Mesendoderm (in vitro differentiated cells): ENCODE results near the gene PKD2L1.

Experiments
- DNase-seq: peaks from one replicate; pipeline ENCODE4 v3.0.0; 2013
- H2AK5ac ChIP-seq: 2 replicates; pipeline ENCODE4 v1.6.1; 2013; ENCODE audit warnings: low read length, inconsistent platforms
- H2BK120ac ChIP-seq: 2 replicates; pipeline ENCODE4 v1.6.1; 2013; ENCODE audit warnings: low read depth, mild to moderate bottlenecking, low read length, moderate library complexity, mixed read lengths
- H2BK15ac ChIP-seq: replicated peaks from 2 replicates; pipeline ENCODE4 v1.6.1; 2013; ENCODE audit warnings: low read depth, mild to moderate bottlenecking, moderate library complexity
- H2BK5ac ChIP-seq: 2 replicates; pipeline ENCODE4 v1.6.1; 2013; ENCODE audit warnings: low read length, inconsistent platforms
- H3K18ac ChIP-seq: 2 replicates; pipeline ENCODE4 v1.6.1; 2013; ENCODE audit warnings: mild to moderate bottlenecking, low read length, mixed read lengths
- H3K23ac ChIP-seq: one replicate; pipeline ENCODE4 v1.6.1; 2013; ENCODE audit warnings: low read length
- H3K27ac ChIP-seq: 2 replicates; pipeline ENCODE4 v1.5.1; 2013; ENCODE audit warnings: low read depth, mild to moderate bottlenecking, inconsistent platforms, low read length, moderate library complexity
- H3K27me3 ChIP-seq: 2 replicates; pipeline ENCODE4 v1.6.1; 2013; ENCODE audit warnings: low read length, control low read depth, mild to moderate bottlenecking, inconsistent platforms; ENCODE audit not compliant: insufficient read depth, poor library complexity
- H3K36me3 ChIP-seq: 2 replicates; pipeline ENCODE4 v1.6.1; 2013; ENCODE audit warnings: low read length, inconsistent platforms; ENCODE audit not compliant: control insufficient read depth, insufficient read depth
- H3K4ac ChIP-seq: one replicate; pipeline ENCODE4 v1.6.1; 2013; ENCODE audit warnings: low read depth, mild to moderate bottlenecking, low read length, moderate library complexity
- H3K4me1 ChIP-seq: 2 replicates; pipeline ENCODE4 v1.6.1; 2013; ENCODE audit warnings: low read depth, low read length, inconsistent platforms; ENCODE audit not compliant: control insufficient read depth
- H3K4me2 ChIP-seq: 2 replicates; pipeline ENCODE4 v1.6.1; 2013; ENCODE audit warnings: low read length
- H3K4me3 ChIP-seq: 2 replicates; pipeline ENCODE4 v1.5.1; 2013; ENCODE audit warnings: mild to moderate bottlenecking, low read length
- H3K56ac ChIP-seq: one replicate; pipeline ENCODE4 v1.6.1; 2013; ENCODE audit warnings: low read length
- H3K79me1 ChIP-seq: 2 replicates; pipeline ENCODE4 v1.6.1; 2013; ENCODE audit warnings: low read length, inconsistent platforms
- H3K79me2 ChIP-seq: 2 replicates; pipeline ENCODE4 v1.6.1; 2013; ENCODE audit warnings: mild to moderate bottlenecking, low read length; ENCODE audit not compliant: control insufficient read depth, insufficient read depth
- H3K9ac ChIP-seq: 2 replicates; pipeline ENCODE4 v1.6.1; 2013; ENCODE audit warnings: low read length, inconsistent platforms
- H4K5ac ChIP-seq: one replicate; pipeline ENCODE4 v1.6.1; 2013; ENCODE audit warnings: low read length
- H4K8ac ChIP-seq: one replicate; pipeline ENCODE4 v1.6.1; 2013; ENCODE audit warnings: low read depth, mild to moderate bottlenecking, control low read depth, low read length, moderate library complexity
- WGBS: extraction: QIAGEN DNeasy Blood & Tissue Kit; methylation state at CpG from one replicate; pipeline ENCODE4 v1.1.7; 2013; ENCODE audit warnings: low lambda C conversion rate, missing lambda C conversion rate; ENCODE audit not compliant: insufficient coverage; ENCODE audit errors: extremely low coverage; 5-methylcytosine and 5-hydroxymethylcytosine counted together

Gene PKD2L1

DNA sequence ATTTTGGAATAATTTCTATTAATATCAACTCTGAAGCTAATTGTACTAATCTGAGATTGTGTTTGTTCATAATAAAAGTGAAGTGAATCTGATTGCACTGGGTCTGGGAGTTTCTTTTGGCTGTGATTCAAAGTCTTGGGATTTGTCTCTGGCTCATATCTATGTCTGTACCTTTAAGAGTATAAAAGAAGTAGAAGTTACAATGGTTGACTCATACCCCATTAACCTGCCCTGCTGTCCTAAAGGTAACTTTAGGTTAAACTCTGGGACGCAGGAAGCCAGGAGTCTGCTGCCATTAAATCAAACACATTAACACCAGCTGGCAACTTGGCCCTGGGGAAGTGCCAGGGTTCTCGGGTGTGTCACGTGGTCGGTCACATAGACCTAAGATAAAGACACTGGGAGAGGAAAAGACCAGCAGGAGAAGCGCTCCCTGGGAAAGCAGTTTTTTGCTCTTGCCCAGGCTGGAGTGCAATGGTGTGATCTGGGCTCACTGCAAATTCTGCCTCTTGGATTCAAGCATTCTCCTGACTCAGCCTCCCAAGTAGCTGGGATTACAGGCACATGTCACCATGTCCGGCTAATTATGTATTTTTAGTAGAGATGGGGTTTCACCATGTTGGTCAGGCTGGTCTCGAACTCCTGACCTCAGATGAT is 34.8 kb upstream of the PKD2L1 start:
- H3K4me3 ChIP-seq, result no peak overlapping the region
- no peak overlapping the region for H3K9ac ChIP-seq
- H3K56ac ChIP-seq, result peak overlapping the region; percentile 49
- H4K8ac ChIP-seq, result no peak overlapping the region
- peaks cover 5% of the 10 kb centered on the region for H3K4me1 ChIP-seq
- peaks cover 7% of the 10 kb centered on the region for H3K79me1 ChIP-seq
- no peak overlapping the region for H2BK120ac ChIP-seq
- no peaks in the 10 kb centered on the region for H3K27me3 ChIP-seq
- no peak overlapping the region for H2AK5ac ChIP-seq
- H3K23ac ChIP-seq, result no peak overlapping the region
- peaks cover 8% of the 10 kb centered on the region for H3K36me3 ChIP-seq
- no peak overlapping the region for H2BK5ac ChIP-seq
- H3K4me2 ChIP-seq, result no peak overlapping the region
- WGBS, result no CpG with 5 or more reads among the region's 7 CpGs
- no peak overlapping the region for H2BK15ac ChIP-seq
- no peak overlapping the region for H3K4ac ChIP-seq
- DNase-seq, result peak; percentile 96
- H3K18ac ChIP-seq, result no peak overlapping the region
- H3K27ac ChIP-seq, result peak overlapping the region; percentile 45
- H4K5ac ChIP-seq, result no peak overlapping the region
- peaks cover 6% of the 10 kb centered on the region for H3K79me2 ChIP-seq

DNA sequence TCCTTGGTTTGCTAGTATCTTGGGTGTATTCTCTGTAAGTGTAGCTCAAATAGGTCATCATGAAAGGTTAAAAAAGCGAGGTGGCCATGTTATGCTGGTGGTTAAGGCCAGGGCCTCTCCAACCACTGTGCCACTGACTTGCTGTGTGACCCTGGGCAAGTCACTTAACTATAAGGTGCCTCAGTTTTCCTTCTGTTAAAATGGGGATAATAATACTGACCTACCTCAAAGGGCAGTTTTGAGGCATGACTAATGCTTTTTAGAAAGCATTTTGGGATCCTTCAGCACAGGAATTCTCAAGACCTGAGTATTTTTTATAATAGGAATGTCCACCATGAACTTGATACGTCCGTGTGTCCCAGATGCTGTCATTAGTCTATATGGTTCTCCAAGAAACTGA is 34.1 kb upstream of the PKD2L1 start:
- H4K5ac ChIP-seq, result no peak overlapping the region
- H3K27me3 ChIP-seq, result no peaks in the 10 kb centered on the region
- no CpG with 5 or more reads among the region's 3 CpGs for WGBS
- H2BK120ac ChIP-seq, result no peak overlapping the region
- H3K27ac ChIP-seq, result no peak overlapping the region
- no peak overlapping the region for H2AK5ac ChIP-seq
- H2BK5ac ChIP-seq, result no peak overlapping the region
- H3K36me3 ChIP-seq, result peaks cover 13% of the 10 kb centered on the region
- no peak overlapping the region for H3K9ac ChIP-seq
- H3K4ac ChIP-seq, result no peak overlapping the region
- peaks cover 6% of the 10 kb centered on the region for H3K79me2 ChIP-seq
- H2BK15ac ChIP-seq, result no peak overlapping the region
- H3K56ac ChIP-seq, result no peak overlapping the region
- H3K4me3 ChIP-seq, result no peak overlapping the region
- no peak overlapping the region for H3K4me2 ChIP-seq
- H3K23ac ChIP-seq, result no peak overlapping the region
- peaks cover 11% of the 10 kb centered on the region for H3K4me1 ChIP-seq
- H3K18ac ChIP-seq, result no peak overlapping the region
- no peak overlapping the region for H4K8ac ChIP-seq
- no peak for DNase-seq
- peaks cover 9% of the 10 kb centered on the region for H3K79me1 ChIP-seq

DNA sequence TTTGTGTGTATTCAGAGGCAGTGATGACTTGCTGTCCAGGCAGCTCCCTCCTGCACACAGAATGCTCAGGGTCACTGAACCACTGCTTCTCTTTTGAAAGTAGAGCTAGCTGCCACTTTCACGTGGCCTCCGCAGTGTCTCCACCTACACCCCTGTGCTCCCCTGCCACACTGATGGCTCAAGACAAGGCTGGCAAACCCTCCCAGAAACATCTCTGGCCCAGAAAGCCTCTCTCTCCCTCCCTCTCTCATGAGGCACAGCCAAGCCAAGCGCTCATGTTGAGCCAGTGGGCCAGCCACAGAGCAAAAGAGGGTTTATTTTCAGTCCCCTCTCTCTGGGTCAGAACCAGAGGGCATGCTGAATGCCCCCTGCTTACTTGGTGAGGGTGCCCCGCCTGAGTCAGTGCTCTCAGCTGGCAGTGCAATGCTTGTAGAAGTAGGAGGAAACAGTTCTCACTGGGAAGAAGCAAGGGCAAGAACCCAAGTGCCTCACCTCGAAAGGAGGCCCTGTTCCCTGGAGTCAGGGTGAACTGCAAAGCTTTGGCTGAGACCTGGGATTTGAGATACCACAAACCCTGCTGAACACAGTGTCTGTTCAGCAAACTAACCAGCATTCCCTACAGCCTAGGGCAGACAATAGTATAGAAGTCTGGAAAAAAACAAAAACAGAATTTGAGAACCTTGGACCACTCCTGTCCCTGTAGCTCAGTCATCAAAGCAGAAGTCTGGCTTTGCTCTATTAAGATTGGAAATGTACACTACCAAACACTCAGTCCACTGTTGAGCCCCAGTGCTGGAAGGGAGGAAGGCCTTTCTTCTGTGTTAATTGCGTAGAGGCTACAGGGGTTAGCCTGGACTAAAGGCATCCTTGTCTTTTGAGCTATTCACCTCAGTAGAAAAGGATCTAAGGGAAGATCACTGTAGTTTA is 32.8 kb upstream of the PKD2L1 start:
- H2BK120ac ChIP-seq, result no peak overlapping the region
- H3K79me2 ChIP-seq, result peaks cover 6% of the 10 kb centered on the region
- H3K18ac ChIP-seq, result no peak overlapping the region
- no peak overlapping the region for H3K56ac ChIP-seq
- peaks cover 14% of the 10 kb centered on the region for H3K36me3 ChIP-seq
- H2BK5ac ChIP-seq, result no peak overlapping the region
- WGBS, result no CpG with 5 or more reads among the region's 6 CpGs
- H3K4ac ChIP-seq, result no peak overlapping the region
- H3K79me1 ChIP-seq, result peaks cover 9% of the 10 kb centered on the region
- DNase-seq, result no peak
- H2BK15ac ChIP-seq, result no peak overlapping the region
- H2AK5ac ChIP-seq, result no peak overlapping the region
- H3K27ac ChIP-seq, result no peak overlapping the region
- H3K4me1 ChIP-seq, result peaks cover 11% of the 10 kb centered on the region
- no peak overlapping the region for H3K4me3 ChIP-seq
- H3K4me2 ChIP-seq, result no peak overlapping the region
- no peak overlapping the region for H4K5ac ChIP-seq
- H4K8ac ChIP-seq, result no peak overlapping the region
- no peak overlapping the region for H3K9ac ChIP-seq
- H3K27me3 ChIP-seq, result no peaks in the 10 kb centered on the region
- no peak overlapping the region for H3K23ac ChIP-seq

DNA sequence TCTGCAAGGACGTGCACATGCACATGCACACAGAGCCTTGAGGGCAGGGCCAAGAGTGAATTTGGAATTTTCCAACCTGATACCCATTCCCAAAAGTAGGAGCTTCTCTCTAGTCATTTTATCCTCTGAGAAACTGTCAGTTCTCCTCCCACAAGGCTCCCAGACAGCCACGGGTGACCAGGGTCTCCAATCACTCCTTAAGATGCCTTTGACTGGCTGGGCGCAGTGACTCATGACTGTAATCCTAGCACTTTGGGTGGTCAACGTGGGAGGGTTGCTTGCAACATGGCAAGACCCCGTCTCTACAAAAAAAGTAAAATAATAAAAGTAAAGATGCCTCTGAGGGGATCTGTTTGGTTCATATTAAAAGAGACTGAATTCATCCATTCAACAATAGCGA is 30.2 kb upstream of the PKD2L1 start:
- peak overlapping the region; percentile 84 for H2BK5ac ChIP-seq
- no CpG with 5 or more reads among the region's 6 CpGs for WGBS
- H2BK15ac ChIP-seq, result no peak overlapping the region
- no peak overlapping the region for H4K8ac ChIP-seq
- H4K5ac ChIP-seq, result no peak overlapping the region
- H3K56ac ChIP-seq, result peak overlapping the region; percentile 26
- H3K4me1 ChIP-seq, result peaks cover 19% of the 10 kb centered on the region
- H3K18ac ChIP-seq, result peak overlapping the region; percentile 78
- H3K27ac ChIP-seq, result peak overlapping the region; percentile 59
- no peaks in the 10 kb centered on the region for H3K27me3 ChIP-seq
- peak overlapping the region; percentile 22 for H3K9ac ChIP-seq
- H3K79me2 ChIP-seq, result peaks cover 10% of the 10 kb centered on the region
- peaks cover 13% of the 10 kb centered on the region for H3K79me1 ChIP-seq
- no peak for DNase-seq
- no peak overlapping the region for H3K4me3 ChIP-seq
- H3K4me2 ChIP-seq, result no peak overlapping the region
- no peak overlapping the region for H2BK120ac ChIP-seq
- peaks cover 26% of the 10 kb centered on the region for H3K36me3 ChIP-seq
- H3K23ac ChIP-seq, result peak overlapping the region; percentile 69
- H2AK5ac ChIP-seq, result peak overlapping the region; percentile 72
- peak overlapping the region; percentile 85 for H3K4ac ChIP-seq

DNA sequence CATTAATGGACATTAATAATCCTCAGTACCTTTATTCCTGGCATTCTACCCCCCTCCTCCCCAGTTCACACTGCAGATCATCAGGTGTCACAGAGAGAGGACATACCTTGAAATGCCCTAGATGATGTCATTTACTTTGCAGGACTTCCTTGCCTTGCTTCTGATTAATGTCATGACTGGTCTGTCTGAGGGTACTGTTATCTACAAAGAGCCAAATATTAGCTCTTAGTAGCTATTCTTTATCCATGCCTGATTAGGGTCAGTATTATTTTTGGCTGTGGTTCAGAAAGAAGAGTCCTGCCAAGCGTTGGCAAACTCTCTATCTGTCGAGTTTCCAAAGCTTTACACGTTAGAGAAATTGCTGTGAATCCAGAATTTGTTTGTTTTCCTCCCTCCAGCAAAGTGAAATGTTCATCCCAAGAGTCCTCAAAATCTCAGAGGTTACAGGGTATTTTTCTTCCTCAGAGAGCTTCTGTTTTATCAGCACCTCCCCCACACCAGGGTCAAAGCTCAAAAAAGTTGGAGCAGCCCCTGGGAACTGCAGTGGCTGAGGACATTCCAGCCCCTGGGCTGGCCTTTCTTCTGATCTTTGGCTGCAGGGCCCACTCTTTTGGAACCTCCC is 29.6 kb upstream of the PKD2L1 start:
- Histone ChIP-seq H3K4me2 (peak overlapping the region; percentile 12), H3K4ac (peak overlapping the region; percentile 85), H2BK15ac (no peak overlapping the region), H3K56ac (peak overlapping the region; percentile 26), H4K5ac (peak overlapping the region; percentile 2), H3K79me2 (peaks cover 10% of the 10 kb centered on the region), H3K79me1 (peaks cover 13% of the 10 kb centered on the region), H2BK120ac (no peak overlapping the region), H3K36me3 (peaks cover 31% of the 10 kb centered on the region), H3K27ac (peak overlapping the region; percentile 59), H3K4me1 (peaks cover 19% of the 10 kb centered on the region), H3K18ac (peak overlapping the region; percentile 78), H2BK5ac (peak overlapping the region; percentile 90), H3K27me3 (no peaks in the 10 kb centered on the region), H3K9ac (peak overlapping the region; percentile 22), H2AK5ac (peak overlapping the region; percentile 72), H3K4me3 (no peak overlapping the region), H3K23ac (peak overlapping the region; percentile 69), H4K8ac (no peak overlapping the region)
- peak; percentile 74 for DNase-seq
- no CpG with 5 or more reads among the region's 3 CpGs for WGBS
